Retinal pigment epithelial cell (primary cell): ENCODE results near the gene IGSF23.
"Not testable (repeated sequence)": the region's sequence is repeated elsewhere in the genome, so short reads cannot be mapped to it uniquely, and the experiment has no call there.

Source experiments
- DNase-seq: peaks from one replicate; pipeline ENCODE4 v3.0.0-alpha.2; 2010; ENCODE audit warnings: low read depth
- H3K4me3 ChIP-seq: 2 replicates; pipeline ENCODE4 v1.5.1; 2011; ENCODE audit warnings: mild to moderate bottlenecking, low read length, control low read depth, moderate library complexity
- CTCF ChIP-seq: conservative IDR thresholded peaks from 2 replicates; pipeline ENCODE4 v1.5.1; 2011; ENCODE audit warnings: low read depth, low read length, control low read depth, inconsistent platforms

The IGSF23 gene

DNA sequence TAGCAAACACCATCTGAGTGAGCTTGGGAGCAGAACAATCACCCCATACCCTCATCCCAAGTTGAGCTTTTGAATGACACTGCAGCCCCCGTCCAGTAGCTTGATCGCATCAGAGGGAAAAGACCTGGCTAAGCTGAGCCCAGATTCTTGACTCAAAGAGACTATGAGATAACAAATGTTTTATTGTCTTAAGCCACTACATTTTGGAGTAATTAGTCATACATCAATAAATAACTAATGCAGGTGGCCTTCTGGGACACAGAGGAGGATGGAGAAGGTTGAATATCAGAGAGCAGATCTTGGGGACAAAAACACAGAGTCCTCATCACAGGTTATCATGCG is 24.6 kb upstream of the IGSF23 start:
- no peak for TF ChIP-seq CTCF
- DNase-seq: no peak
- peak overlapping the region; percentile 35 for H3K4me3 ChIP-seq

GRCh38 chr19:44590245-44591059 is 22.9 kb upstream of the IGSF23 start:
- DNase-seq: no peak
- H3K4me3 ChIP-seq: no peak overlapping the region
- TF ChIP-seq CTCF: no peak

DNA sequence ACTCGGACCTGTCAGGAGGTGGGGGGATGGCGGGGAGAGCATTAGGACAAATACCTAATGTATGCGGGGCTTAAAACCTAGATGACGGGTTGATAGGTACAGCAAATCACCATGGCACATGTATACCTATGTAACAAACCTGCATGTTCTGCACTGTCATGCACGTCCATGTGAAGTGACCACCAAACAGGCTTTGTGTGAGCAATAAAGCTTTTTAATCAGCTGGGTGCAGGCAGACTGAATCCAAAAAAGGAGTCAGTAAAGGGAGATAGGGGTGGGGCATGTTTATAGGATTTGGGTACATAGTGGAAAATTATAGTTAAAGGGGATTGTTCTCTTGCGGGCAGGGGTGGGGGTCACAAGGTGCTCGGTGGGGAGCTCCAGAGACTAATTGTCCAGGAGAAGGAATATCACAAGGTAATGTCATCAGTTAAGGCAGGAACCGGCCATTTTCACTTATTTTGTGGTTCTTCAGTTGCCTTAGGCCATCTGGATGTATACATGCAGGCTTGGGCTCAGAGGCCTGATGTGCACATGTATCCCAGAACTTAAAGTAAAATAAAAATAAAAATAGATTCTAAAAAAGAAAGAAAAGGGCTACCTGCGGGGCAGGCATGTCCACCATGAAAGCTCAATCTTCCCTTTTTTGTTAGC is 21.9 kb upstream of the IGSF23 start:
- not testable (repeated sequence) for DNase-seq, H3K4me3 ChIP-seq

GRCh38 chr19:44592451-44592890 is 20.9 kb upstream of the IGSF23 start:
- TF ChIP-seq CTCF: no peak
- H3K4me3 ChIP-seq: no peak overlapping the region
- DNase-seq: no peak

- no peak overlapping the region for H3K4me3 ChIP-seq
- DNase-seq: no peak
- no peak for TF ChIP-seq CTCF
These were observed 20.1 kb upstream of the IGSF23 start for GRCh38 chr19:44593294-44593693.

- not testable (repeated sequence) for H3K4me3 ChIP-seq, DNase-seq
These were observed 19.5 kb upstream of the IGSF23 start for GRCh38 chr19:44593866-44594266.

DNA sequence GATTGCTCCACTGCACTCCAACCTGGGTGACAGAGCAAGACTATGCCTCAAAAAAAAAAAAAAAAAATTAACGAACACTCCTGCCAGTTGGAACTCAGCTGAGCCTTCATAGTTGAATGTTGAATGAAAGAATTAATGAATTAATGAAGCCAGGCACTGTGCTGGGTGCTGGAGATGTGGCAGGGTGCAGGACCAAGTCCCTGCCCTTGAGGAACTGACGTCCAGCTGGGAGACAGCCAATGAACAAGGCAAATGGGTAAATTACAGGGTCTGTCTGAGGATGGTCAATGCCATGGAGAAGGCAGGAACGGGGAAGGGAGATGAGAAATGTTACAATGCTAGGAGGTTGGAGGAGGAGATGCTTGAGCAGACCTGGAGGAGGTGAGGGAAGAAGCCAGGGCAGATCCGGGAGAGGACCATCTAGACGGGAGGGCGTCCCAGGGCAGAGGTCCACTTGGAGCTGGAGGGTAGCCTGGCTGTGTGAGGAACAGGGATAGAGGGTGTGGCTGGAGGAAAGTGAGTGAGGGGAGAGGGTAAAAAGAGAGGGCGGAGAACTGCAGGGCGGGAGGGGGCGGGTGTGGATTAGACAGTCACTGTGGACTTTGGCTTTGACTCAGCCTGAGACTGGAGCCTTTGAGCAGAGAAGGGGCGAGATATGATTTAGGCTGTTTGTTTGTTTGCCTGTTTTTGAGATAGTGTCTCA is 16.8 kb upstream of the IGSF23 start:
- TF ChIP-seq CTCF: no peak
- H3K4me3 ChIP-seq: no peak overlapping the region
- no peak for DNase-seq

GRCh38 chr19:44597131-44597491 is 16.3 kb upstream of the IGSF23 start:
- no peak for TF ChIP-seq CTCF
- DNase-seq: no peak
- H3K4me3 ChIP-seq: no peak overlapping the region
